ENCODE results near the gene PCNX3. TPM values are rescaled to one million over a fixed set of nuclear protein-coding genes. Genes with fewer than 3 reads are reported as not detected.

Gene PCNX3
- total and polyA plus RNA-seq, 2 of the 4 experiments (the other 2 are of a cell fraction): 5.6 to 33.2 TPM

GRCh38 chr11:65577756-65578109 lies 37.8 kb upstream of the PCNX3 start:
- dilution Hi-C loops (cut with HindIII; ENCODE audit: low sequenced_read_pairs, unreplicated experiment): no loop called here
- no peak for DNase-seq
- in situ Hi-C loops (cut with MboI; ENCODE audit: low sequenced_read_pairs): no loop called here

More at GRCh38 chr11:65577756-65578109, 37.8 kb upstream of the PCNX3 start:
- Histone ChIP-seq H3K9ac (ENCODE audit: low read depth, low read length) (peak overlapping the region; percentile 8; the same call in 1 of the 2 replicates), H4K91ac (ENCODE audit: insufficient read depth, low read depth, low read length) (peak overlapping the region; percentile 27), H4K8ac (ENCODE audit: low read depth in 2 of 2, low read length in 2 of 2) (peak overlapping the region in 1 of 2 experiments; percentile 38; a peak in 1 of 4 replicates), H2BK120ac (ENCODE audit: low read depth, low read length) (peak overlapping the region; percentile 11; the same call in 1 of the 2 replicates), H2BK20ac (ENCODE audit: low read depth, low read length) (no peak overlapping the region), H3K9me1 (ENCODE audit: insufficient read depth, low read length) (peaks cover 8% of the 10 kb centered on the region), H3K18ac (ENCODE audit: low read depth, low read length) (0 out of 2 replicates have a peak overlapping the region, but pooled peaks have one; percentile 17), H3K4me1 (ENCODE audit: control insufficient read depth, insufficient read depth, low read length) (peaks cover 29% of the 10 kb centered on the region), H3K56ac (ENCODE audit: extremely low read depth, insufficient read depth, low read length) (no peak overlapping the region), H3K27me3 (ENCODE audit: control insufficient read depth, insufficient read depth, low read length) (no peaks in the 10 kb centered on the region), H3K23ac (ENCODE audit: low read depth, low read length) (peak overlapping the region; percentile 50), H2AK5ac (ENCODE audit: low read depth, low read length) (peak overlapping the region; percentile 83), H2AK9ac (replicated peaks; ENCODE audit: low read depth, low read length, poor library complexity) (peak overlapping the region; percentile 95), H3K27ac (ENCODE audit: insufficient read depth, low read length) (peak overlapping the region; percentile 72), H2BK15ac (ENCODE audit: low read depth, low read length) (no peak overlapping the region), H3K4me3 (ENCODE audit: insufficient read depth, low read depth, low read length) (no peak overlapping the region), H4K5ac (ENCODE audit: low read depth, low read length) (no peak overlapping the region), H3K36me3 (ENCODE audit: control insufficient read depth, insufficient read depth, low read length) (peaks cover 26% of the 10 kb centered on the region; the same call in 1 of the 2 replicates), H3K79me1 (ENCODE audit: low read depth in 1 of 2, low read length in 2 of 2) (peaks cover 20 to 55% of the 10 kb centered on the region in 2 experiments; a peak in 3 of 4 replicates), H3K4me2 (ENCODE audit: low read depth, low read length) (peak overlapping the region; percentile 69), H3K4ac (ENCODE audit: low read depth, low read length) (peak overlapping the region; percentile 75), H4K20me1 (ENCODE audit: insufficient read depth, low read length) (peaks cover 25% of the 10 kb centered on the region), H2BK5ac (ENCODE audit: low read depth, low read length, poor library complexity, severe bottlenecking) (peak overlapping the region; percentile 40), H3K9me3 (ENCODE audit: control insufficient read depth, insufficient read depth, low read length) (no peaks in the 10 kb centered on the region), H2AFZ (replicated peaks; ENCODE audit: low read length, poor library complexity) (peak overlapping the region; percentile 70), H3K14ac (replicated peaks; ENCODE audit: low read depth, low read length) (peak overlapping the region; percentile 52; the same call in 1 of the 2 replicates)
- intact Hi-C loops (cut with micrococcal nuclease): loop anchor here (2.0 kb wide), 1 partner anchor 13 kb away; no protein-coding TSS in a partner anchor
- no peak for ATAC-seq (ENCODE audit: low read depth)
- ChIA-PET CTCF (no interaction called here), POLR2A (ENCODE audit: unreplicated experiment) (no interaction called here)
- BruUV-seq (replicated peaks): no TSS peak
- TF ChIP-seq CEBPB (IDR thresholded peaks at IDR 0.05; ENCODE audit: low read depth, low read length) (no peak), POLR2A (IDR thresholded peaks at IDR 0.05; ENCODE audit: low read depth, low read length) (peak; percentile 10; the same call in 1 of the 2 replicates)
- 0% methylated on average over 1 of the region's 8 CpGs; no CpG with 5 or more reads in 1 of the 2 experiments for WGBS, 2 experiments (ENCODE audit: extremely low coverage in 2 of 2, insufficient read length in 1 of 2)
